ENCODE results near the gene GKAP1.

- TF ChIP-seq CTCF (IDR thresholded peaks at IDR 0.05): no peak
- no peak for TF ChIP-seq POLR2A (IDR thresholded peaks at IDR 0.05)
Measured at GRCh38 chr9:83733739-83734138, 83.8 kb downstream of the GKAP1 start.
